GM19324 (cell line): ENCODE results near the gene THSD4.
"Not testable (repeated sequence)": the region's sequence is repeated elsewhere in the genome, so short reads cannot be mapped to it uniquely, and the experiment has no call there.

Experiments used
- ATAC-seq: cut with Tn5 transposase; IDR thresholded peaks from one replicate; pipeline ENCODE4 v1.9.1; 2021; ENCODE audit warnings: mild to moderate bottlenecking, moderate library complexity; ENCODE audit not compliant: unreplicated experiment, low FRiP score

The THSD4 gene

DNA sequence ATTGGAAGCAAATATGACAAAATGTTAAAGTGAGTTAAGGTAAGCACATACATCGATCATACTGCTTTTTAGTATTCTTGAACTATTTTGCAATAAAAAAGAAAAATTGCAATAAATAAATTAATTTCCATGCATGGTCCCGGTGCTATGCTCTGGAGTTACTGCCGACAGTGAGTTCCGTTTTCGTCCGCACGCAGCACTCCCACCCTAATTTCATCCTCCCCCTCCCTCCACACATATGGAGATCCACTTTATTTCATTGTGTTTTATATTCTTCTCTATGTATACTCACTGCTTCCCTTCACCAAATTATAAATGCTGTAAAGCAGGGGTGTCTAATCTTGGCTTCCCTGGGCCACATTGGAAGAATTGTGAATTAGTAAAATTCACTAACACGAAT lies 247.3 kb downstream of the THSD4 start:
- ATAC-seq = no peak

DNA sequence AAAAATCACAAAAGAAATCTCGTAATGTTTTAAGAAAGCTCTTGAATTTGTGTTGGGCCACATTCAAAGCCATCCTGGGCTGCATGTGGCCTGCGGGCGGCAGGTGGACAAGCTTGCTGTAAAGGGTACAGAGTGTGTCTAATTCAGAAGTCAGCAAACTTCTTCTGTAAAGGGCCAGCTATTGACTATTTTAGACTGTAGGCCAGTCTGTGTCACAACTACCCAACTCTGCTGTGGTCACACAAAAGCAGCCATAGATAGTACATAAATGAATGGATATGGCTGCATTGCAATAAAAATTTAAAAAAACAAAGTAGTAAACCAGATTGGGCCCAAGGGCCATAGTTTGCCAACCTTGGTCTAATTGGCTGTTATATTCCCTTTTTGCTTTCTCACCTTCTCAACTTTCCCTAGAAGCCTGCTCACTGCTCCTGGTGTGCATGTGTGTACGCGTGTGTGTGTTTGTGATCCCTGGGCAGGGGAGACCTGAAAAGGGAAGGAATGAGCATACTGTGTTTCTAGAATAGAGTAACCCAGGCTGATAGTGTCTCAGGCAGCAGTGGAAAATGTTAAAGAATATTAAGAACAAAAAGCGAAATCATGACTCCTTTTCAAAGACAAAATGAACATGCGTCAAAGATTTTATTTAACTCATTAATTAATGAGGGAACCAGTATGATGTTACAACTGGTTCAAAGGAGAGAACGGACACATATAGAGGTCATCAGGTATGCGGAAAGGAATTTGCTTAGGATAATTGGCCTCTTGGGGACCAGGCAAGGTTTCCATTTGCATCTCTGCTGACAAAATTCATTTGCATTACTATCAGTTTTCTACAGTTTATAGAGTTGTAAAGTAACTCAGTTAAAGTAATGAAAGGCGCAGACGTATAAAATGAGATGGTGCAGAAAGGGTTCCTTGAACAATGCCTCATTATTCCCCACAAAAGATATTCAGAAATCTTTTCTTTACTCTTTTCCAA lies 248.0 kb downstream of the THSD4 start:
- ATAC-seq = no peak

DNA sequence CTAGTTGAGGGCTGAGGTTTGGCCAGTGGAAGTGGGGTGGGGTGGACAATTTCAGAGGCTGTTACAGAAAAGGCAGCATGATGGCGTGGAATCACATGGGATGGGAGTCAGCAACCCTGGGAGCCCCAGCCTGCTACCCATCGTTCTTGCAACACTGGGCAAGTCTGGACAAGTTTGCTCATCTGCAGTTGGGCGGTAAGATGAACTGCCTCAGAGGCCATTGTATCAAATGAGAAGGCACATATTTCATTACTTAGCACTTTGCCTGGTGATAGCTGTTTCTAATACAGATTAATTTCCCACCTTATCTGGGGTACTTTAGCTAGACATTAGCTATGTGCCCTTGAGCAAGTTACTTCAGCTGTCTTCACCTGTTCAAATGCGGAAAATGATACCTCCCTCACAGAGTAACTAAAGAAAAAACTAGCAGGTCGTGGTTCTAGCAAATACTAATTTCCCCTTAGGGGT lies 248.9 kb downstream of the THSD4 start:
- no peak for ATAC-seq

DNA sequence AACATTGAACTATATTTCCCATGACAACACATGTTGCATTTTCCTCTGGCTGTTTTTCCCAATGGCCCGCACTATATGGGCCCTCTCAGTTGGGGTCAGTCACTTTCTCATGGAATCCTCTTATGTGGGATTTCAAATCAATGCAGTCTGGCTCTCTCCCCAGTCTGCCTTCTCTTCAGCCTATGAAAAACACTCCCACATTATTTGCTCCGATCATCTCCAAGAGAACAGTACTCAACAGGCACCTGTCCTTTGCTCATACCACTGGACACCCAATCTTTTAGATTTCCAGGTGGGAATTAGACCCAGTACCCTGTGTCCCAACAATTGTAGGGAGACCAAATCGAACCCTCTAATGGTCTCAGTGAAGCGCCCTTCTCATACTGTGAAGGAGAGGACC lies 251.3 kb downstream of the THSD4 start:
- no peak for ATAC-seq

DNA sequence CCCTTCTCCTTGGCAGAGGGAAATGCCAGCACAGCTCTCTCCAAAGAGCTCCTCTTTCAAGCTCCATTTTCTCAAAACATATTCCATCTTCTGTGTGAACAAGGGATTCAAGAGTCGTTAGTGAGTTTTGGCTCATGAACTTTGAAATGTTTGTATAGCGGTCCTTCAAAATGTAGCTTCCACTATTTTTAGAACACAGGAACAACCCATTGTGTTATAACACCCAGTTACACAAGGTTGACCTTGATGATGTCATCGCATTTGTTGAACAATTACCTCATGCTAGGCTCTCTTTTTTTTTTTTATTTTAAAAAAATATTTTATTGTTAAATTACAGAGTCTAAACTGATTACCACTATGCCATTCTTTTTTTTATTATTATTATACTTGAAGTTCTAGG lies 251.7 kb downstream of the THSD4 start:
- no peak for ATAC-seq

DNA sequence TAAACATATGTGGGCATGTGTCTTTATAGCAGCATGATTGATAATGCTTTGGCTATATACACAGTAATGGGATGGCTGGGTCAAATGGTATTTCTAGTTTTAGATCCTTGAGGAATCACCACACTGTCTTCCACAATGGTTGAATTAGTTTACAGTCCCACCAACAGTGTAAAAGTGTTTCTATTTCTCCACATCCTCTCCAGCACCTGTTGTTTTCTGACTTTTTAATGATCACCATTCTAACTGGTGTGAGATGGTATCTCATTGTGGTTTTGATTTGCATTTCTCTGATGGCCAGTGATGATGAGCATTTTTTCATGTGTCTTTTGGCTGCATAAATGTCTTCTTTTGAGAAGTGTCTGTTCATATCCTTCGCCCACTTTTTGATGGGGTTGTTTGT lies 252.5 kb downstream of the THSD4 start:
- ATAC-seq = not testable (repeated sequence)

DNA sequence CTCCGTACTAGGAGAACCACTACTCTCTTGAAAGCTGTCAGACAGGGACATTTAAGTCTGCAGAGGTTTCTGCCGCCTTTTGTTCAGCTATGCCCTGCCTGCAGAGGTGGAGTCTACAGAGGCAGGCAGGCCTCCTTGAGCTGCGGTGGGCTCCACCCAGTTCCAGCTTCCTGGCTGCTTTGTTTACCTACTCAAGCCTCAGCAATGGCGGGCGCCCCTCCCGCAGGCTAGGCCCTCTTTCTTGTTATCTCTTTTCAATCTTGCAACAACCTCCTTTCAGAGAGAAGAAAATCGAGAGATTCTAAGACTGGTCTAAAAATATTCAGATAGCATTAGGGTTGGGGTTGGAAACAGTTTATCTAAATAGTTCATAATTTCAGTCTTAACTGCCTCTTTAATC lies 257.5 kb downstream of the THSD4 start:
- not testable (repeated sequence) for ATAC-seq

DNA sequence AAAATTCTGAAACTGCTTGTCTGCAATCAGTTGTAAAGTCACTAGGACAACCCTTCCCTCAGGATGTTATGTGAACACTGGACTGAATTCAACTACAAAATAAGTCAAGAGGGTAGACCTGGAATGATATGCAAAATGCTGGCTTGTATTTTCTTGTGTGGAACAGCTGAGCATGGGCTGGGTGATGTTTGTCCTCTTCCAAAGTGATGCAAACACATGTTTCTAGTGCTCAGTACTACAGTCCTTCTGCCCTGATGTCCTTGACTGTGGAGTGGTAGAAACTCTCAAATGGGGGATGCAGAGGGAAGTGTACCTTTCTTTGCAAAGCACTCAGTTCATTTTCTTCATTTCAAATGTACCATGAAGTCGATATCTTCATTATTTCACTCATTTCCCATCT lies 258.6 kb downstream of the THSD4 start:
- no peak for ATAC-seq

DNA sequence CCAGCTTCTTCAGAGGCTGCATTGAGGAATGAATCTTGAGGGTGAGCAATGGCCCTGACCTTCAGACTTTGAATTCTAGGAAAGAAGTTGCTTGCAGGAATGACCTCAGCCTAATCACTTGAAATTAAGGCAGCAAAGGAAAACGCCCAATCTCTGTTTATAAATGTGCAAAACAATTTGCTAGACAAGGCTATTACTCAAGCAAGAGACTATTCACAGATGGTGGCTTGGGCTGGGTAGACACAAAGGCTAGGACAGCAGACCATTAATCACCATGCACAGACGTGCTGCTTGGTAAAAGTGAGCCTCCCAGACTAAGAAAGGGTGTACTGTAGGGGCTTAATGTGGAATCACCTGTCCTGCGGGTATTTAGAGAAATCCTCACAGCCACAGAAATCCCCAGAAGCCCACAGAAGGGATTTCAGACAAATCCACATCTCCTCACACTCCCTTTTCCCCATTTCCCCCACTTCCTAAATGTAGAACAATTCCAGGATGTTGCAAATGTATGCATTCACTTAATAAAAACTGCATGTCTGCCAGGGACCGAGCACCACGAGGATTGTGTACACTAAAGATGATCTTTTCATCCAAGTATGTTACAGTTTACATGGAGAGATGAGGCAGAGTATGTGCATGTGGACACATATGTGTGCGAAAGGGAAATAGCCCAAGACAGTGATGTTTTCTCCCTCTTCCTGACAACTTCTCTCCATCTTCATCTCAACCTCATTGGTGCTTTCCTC lies 259.5 kb downstream of the THSD4 start:
- no peak for ATAC-seq

DNA sequence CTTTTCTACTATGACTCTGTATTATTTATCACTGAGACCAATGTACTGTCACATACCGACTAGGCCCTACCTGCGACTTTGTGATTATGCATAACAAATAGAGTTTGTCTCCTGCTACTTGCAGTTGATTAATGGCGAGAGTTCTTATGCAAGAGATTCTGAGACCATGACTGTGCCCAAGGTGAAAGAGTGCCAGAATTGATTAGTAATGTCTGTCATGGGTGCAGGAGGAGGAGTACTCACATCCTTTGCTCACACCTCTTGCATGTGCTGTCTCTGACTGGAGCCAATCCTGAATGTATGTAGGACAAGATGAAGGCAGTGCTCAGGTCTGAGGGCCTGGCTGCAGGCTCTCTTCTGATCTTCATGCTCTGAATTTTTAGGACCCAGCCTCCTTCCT lies 260.7 kb downstream of the THSD4 start:
- ATAC-seq = no peak

DNA sequence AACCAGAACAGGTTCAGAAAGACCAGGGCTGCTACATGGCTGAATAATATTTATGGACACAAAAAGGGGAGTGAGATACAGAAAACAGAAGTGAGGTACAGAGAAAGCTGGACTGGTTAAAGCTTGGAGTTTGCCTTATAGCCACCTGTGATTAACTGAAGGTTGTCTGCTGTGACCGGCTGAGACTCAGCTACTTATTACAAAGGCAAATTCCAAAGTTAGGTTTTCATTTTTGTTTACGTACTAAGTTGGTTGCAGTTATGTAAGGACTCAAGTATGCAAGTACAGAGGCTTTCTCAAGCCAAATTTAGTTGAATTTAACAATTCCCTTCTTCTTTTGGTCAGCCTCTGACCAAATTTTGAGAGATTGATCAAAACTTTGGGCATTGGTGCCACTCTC lies 264.6 kb downstream of the THSD4 start:
- no peak for ATAC-seq

DNA sequence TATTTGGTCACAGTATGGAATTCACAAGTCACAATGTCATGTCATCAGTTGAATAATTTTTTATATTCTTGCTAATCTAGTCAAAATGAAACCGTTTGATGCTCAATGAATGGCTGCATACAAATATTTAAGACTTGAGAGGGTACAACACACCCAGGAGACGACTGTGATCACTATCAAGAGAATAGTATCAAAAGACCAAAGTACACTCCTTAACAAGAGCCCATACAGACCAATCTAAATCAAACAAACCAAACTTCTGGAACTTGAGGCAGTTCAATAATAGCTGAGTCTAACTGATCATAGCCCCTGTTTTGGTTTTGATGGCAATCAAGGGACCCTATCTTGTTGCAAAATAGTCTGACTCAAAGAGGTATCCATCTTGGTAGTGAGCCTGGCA lies 265.1 kb downstream of the THSD4 start:
- no peak for ATAC-seq

DNA sequence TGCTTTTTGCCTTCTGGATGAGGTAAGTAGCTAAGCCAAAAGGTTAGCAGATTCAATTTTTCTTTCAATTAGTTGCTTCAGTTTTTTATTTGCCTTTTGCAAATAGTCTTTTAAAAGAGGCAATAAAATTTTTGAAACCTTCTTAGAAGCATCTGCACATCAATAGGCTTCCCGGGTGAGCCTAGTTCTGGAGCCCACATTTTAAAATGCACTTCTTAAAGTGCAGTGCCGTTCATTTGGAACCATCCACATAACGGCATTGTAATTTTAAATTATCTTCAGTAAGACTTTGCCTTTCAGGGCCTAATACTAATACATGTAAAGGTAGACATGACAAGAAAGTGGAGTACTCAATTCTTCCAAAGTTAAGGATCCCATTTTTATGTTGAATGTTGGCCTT lies 269.2 kb downstream of the THSD4 start:
- ATAC-seq = no peak

DNA sequence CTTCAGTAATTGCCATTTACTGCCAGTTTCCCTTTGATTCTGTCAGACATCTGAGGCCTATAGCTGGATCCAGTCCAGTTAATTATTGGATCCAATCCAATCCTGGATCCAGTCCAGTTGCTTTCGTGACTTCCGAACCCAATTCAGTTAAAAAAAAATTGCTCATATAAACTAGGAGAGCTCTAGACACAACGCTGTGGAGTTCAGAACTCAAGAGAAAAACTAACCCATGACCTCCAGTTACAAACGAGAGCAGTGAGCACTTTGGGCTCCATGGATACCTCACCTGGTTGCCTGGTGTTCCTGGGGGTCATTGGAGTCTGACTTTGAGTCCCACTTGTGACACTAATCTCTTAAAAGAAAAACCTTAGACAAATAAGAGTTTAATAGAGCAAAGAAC lies 269.8 kb downstream of the THSD4 start:
- no peak for ATAC-seq

DNA sequence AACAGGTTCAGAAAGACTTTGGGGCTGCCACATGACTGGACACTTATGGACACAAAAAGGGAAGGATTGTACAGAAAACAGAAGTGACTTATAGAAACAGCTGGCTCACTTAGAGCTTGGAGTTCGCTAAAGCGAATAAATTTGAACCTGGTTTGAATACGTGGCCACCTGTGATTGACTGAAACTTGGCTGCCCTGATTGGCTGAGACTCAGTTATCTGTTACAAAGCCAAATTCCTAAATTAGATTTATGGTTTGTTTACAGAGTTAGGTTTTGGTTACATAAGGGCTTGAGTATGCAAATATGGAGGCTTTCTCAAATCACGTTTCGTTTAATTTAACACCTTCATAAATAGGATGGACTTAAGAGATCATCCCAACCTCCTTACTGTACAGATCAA lies 270.2 kb downstream of the THSD4 start:
- ATAC-seq = no peak

DNA sequence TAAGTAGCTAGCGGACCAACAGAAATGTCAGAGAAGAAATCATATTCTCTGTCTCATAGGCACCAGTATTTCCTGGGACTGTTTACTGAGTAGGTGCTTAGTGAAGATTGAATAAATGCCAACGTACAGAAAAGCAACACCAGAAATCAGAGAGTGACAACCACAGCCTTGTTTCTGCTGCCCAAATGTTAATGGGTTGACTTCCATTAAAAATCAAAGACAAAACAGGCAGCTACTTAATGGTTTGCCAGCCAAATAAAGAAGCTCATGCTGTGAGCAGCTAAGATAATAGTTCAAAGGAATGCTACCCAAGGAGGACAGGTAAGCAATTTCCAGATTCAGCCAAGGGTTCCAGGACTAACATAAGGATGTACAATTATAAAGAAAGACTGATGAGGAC lies 270.7 kb downstream of the THSD4 start:
- ATAC-seq = no peak

DNA sequence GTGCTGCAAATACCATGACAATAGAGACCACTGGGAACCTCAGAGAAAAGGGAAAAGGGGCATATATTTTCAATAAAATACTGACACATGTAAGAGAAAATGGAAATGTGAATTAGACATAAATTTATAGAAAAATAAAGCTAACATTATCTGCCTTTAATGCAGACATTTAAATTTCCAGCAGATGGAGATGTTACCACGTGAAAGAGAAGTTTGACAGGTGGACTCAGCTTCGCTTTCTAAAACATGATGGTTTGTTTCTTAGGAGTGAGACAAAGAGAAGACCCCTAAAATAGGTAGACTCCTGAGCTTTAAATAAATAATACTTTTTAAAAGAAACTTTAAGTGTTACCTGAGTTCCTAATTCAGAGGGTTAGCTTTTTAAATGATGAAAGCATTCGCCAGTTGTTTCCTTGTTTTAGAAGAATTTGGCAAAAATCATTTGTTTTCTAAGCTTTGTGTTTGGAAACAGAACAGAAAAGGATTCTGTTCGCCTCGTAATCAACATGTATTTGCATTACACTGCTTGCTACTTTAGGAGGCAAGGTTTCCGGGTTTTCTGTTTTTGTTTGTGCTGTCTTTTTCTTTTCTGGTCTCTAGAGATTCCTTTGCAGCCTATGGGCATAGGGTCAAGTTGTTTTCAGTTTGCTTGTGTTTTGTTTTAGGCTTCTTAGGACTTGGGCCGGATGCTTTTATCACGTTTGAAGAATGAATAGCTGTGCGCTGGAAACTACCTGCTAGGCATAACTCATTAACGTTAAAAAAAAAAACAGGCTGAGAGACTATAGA lies 271.4 kb downstream of the THSD4 start:
- no peak for ATAC-seq

DNA sequence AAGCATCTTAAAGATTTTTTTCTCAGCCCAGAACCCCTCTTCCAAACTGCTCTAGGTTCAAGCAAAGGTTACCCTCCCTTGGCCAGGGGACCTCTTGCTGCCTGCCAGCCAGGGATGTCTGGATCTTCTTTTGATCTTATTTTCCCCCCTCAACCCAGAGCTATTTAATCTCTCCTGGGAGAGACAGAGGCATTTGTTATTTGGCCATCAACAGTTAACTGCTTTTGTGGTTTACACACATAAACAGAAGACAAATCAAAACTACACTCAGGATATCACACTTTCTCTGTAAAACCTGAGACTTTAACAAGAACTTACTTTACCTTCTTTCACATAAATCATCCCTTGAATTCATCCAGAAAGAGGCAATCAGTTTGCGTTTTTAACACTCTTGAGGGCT lies 272.5 kb downstream of the THSD4 start:
- no peak for ATAC-seq

DNA sequence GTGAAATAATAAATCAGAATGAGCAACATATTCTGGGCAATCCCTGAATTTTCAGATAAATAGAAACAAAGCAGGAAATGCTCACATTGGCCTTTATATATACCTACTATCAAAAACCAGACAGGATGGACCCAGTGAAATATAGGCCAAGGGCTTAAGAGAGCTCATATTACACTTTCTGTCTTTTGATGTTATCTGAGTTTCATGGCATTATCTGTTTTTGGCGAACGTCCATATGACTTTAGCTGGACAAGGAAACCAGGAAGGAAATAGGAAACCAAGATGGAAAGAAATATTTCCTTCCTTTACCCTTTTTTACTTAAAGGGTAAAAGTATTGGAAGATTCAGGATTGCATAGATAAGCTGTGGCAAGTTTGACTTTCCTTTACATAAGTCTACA lies 274.8 kb downstream of the THSD4 start:
- no peak for ATAC-seq

DNA sequence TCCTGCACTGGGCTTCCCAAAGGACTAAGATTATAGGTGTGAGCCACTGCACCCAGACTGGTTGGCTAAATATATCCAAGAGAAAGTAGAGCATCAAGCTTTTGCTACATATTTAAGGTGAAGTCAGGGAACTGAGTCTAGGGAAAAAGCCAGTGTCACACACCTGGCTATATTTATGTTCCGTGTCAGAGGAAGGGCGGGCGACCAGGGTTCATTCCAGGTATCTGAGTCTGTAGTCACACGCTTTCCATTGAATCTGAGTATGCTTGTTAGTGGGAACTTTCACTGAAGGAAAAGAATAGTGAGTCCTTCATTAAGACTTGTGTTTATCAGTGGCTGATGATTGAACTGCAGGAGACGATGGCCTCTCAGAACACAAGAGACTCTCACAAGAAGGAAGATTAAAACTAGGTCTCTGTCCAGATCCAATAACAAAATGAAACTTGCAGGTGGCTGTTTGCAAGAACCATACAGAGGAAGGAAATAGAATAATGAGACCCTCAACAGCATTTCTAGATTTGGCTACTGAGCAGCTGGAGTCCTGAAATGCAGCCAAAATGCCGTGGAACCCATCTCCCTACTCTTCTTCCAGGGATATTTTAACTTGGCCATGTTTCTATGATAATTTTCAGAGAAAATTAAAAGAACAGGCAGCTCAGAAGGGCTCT lies 276.3 kb downstream of the THSD4 start:
- ATAC-seq = no peak
